HG03135 (cell line): ENCODE results near the gene SLC12A3.
"Not testable (repeated sequence)": the region's sequence is repeated elsewhere in the genome, so short reads cannot be mapped to it uniquely, and the experiment has no call there.

Experiments used
- ATAC-seq: cut with Tn5 transposase; IDR thresholded peaks from one replicate; pipeline ENCODE4 v1.9.1; 2021; ENCODE audit warnings: mild to moderate bottlenecking, moderate library complexity; ENCODE audit not compliant: unreplicated experiment

Gene SLC12A3

GRCh38 chr16:56868766-56869165, 3.8 kb downstream of the SLC12A3 start:
- ATAC-seq = not testable (repeated sequence)

- no peak for ATAC-seq
These were observed 4.7 kb downstream of the SLC12A3 start for GRCh38 chr16:56869513-56870275.

DNA sequence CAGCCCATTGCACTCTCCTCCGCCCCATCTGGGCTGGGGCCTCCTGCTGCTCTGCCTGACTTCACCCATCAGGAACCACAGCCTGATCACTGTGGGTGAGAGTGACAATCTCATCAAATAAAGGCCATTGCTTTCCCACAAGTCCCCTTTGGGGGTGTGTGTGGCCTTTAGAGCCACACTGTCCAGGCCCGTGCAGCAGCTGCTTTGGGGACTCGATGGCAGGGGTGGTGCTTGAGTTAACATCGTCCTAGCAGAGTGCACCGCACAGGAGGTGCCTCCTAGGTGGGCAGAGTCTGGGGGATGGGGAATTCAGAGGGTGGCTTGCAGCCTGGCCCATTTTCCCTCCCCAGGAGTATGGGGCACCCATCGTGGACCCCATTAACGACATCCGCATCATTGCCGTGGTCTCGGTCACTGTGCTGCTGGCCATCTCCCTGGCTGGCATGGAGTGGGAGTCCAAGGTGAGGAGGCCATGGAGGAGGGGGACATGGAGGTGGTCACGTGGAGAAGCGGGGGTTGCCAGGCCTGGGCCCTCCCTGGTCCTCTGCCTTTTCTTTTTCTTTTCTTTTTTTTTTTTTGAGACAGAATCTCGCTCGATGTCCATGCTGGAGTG, 5.4 kb downstream of the SLC12A3 start:
- no peak for ATAC-seq

GRCh38 chr16:56871172-56871593, 6.2 kb downstream of the SLC12A3 start:
- no peak for ATAC-seq

DNA sequence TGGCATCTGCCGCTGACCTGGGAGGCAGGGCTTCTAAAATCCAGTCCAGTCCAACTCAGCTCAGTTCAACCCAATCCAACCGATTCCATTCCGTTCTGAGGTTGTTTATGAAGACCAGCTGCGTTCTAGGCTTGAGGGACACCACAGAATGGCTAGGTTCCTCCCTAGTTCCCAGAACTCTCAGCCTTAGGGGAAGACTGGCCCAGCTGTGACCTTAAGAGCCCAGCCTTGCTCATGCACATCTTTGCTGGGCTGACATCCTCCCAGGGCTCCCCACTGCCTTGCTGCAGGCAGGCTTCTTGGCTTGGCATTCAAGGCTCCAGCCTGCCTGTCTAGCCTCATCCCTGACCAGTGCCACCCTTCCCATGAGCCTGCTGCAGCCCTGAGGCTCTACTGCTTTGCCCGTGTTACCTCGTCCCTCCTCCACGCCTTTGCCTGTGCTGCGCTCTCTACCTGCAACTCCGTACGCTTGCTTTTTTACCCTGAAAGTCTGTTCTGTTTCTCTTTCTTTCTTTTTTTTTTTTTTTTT, 7.9 kb downstream of the SLC12A3 start:
- no peak for ATAC-seq

GRCh38 chr16:56874800-56875199, 9.8 kb downstream of the SLC12A3 start:
- no peak for ATAC-seq

DNA sequence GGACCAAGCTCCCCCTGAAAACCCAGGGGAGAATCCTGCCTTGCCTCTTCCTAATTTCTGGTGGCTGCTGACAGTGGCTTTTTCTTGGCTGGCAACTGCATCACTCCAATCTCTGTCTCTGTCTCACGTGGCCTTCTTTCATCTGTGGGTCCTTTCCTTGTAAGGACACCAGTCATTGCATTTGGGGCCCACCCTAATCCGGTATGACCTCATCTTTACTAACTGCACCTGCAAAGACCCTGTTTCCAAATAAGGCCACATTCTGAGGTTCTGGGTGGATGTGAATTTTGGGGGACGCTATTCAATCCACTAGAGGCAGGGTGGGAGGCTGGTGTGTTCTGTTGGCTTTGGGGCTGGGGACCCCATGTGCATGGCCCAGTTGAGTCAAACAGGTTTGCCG, 11.0 kb downstream of the SLC12A3 start:
- no peak for ATAC-seq

- no peak for ATAC-seq
These were observed 12.6 kb downstream of the SLC12A3 start for GRCh38 chr16:56877486-56878182.

DNA sequence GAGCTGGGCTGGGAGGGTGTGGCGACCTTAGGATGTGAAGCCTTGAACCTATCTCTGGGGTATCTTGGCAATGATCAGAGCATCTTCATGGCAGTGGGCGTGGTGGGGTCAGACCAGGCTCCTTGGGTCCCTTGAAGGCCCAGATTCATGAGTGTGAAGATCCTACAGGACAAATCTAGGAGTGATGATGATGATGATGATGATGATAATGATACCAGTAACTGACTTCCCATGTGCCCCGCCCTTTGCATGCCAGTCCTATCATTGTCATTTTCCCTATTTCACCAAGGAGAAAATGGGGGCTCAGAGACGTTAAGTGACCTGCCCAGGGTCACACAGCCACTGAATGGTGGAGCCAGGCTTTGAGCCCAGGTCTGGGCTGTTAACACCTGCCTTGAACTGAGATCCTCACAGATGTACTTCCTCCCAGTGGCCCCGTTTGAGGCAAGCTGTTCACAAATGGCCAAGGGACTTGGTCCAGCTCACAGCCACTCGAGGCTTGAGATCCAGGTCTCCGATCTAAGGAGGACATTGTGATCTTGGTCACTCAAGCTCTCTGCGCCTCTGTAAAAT, 13.4 kb downstream of the SLC12A3 start:
- no peak for ATAC-seq

- no peak for ATAC-seq
These were observed 14.3 kb downstream of the SLC12A3 start for GRCh38 chr16:56879276-56879675.

- ATAC-seq = no peak
These were observed 15.2 kb downstream of the SLC12A3 start for GRCh38 chr16:56880176-56880575.

DNA sequence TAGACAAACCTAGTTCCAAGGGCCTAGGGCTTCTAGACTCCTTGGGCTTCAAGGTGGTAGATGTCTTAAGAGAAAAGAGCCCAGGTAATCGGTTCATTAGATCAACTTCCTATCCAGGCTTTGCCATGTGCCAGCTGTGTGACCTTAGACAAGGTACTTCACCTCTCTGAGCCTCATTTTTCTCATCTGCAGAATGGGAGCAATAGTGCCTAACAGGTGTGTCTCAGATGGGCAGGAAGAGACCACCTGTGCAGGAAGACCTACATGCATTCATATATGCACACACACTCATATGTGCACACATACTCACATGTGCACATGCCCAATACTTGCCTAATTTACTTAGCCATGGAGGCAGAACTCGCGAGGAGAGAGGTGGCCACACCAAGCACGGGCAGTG, 15.7 kb downstream of the SLC12A3 start:
- ATAC-seq = no peak

DNA sequence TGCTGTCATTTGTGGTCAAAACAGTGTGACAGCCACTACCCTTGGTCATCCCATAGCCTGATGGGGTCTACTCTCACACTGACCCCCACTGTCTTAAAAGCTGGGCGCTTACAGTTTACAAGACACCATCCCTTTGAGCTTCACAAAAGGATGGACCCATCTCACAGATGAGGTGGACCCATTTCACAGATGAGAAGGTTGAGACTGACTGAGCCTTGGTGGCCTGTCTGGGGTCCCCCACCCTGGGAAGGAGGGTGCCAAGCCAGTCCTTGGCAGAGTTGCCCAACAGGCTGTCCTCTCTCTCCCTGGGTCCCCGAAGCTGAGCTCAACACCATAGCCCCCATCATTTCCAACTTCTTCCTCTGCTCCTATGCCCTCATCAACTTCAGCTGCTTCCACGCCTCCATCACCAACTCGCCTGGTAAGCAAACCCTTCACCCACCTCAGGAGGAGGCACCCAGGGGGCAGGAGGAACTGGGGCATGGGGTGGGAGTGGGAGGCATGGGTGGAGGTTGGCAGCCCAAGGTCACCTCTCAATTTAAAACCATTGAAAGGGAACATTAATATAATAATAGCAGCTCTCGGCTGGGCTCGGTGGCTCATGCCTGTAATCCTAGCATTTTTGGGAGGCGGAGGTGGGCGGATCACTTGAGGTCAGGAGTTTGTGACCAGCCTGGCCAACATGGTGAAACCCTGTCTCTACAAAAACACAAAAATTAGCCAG, 17.2 kb downstream of the SLC12A3 start:
- no peak for ATAC-seq

- ATAC-seq = no peak
These were observed 18.6 kb downstream of the SLC12A3 start for GRCh38 chr16:56883586-56883985.

DNA sequence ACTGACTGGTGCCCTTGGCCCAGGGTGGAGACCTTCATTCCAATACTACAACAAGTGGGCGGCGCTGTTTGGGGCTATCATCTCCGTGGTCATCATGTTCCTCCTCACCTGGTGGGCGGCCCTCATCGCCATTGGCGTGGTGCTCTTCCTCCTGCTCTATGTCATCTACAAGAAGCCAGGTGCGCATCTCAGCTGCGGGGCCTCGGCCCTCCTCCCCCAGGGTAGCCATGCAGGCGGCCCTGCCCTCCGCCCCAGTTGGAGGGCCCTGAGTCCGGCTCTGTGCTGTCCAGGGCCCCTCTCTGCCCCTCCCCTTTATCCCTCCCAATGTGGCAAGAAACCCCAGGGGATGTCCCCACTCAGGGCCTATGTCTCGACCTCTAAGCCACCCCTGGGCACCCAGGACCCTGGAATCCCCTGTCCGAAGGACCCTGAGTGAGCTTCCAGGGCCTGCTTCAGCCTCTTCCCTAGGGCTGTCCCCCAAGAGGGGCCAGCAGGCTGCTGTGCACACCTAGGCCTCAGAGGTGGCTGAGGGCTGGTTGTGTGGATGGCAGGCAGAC, 19.1 kb downstream of the SLC12A3 start:
- no peak for ATAC-seq

GRCh38 chr16:56884929-56885328, 19.9 kb downstream of the SLC12A3 start:
- not testable (repeated sequence) for ATAC-seq

GRCh38 chr16:56885446-56886162, 20.6 kb downstream of the SLC12A3 start:
- ATAC-seq = no peak

- no peak for ATAC-seq
These were observed 21.3 kb downstream of the SLC12A3 start for GRCh38 chr16:56886296-56886695.

- ATAC-seq = no peak
These were observed 21.8 kb downstream of the SLC12A3 start for GRCh38 chr16:56886826-56887225.

DNA sequence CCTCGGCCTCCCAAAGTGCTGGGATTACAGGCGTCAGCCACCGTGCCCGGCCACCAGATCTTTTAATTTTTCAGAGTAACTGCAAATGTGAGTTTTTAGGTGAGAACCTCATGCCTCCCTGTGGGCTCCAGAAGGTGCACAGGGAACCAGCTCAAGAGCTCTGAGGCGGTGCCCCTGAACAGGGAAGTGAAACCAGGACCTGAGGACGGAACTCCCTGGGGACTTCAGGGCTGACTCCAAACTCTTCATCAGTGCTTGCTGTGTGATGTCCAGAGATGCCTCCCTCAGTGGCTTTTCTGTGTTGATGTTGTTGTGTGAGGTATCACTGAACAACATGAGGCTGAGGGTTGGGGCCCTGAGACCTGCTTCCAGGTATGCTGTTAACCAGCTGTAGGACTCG, 23.8 kb downstream of the SLC12A3 start:
- ATAC-seq = no peak
